ENCODE measurements around the gene SLC7A6OS. TPM values are rescaled to one million over a fixed set of nuclear protein-coding genes. Genes with fewer than 3 reads are reported as not detected.

Gene SLC7A6OS

GRCh38 chr16:68251832-68252231 is 58.9 kb downstream of the SLC7A6OS start:
- Histone ChIP-seq H2BK12ac (ENCODE audit: low read length) (no peak overlapping the region), H2AK5ac (ENCODE audit: low read depth, low read length) (no peak overlapping the region), H3K9ac (ENCODE audit: low read depth, low read length, poor library complexity) (no peak overlapping the region), H3K36me3 (replicated peaks in 1 of 2; ENCODE audit: control insufficient read depth in 2 of 2, insufficient read depth in 2 of 2, low read length in 2 of 2) (peaks cover 17 to 43% of the 10 kb centered on the region in 2 donors), H3K9me3 (replicated peaks in 1 of 2; ENCODE audit: control insufficient read depth in 2 of 2, insufficient read depth in 1 of 2, low read depth in 1 of 2, low read length in 2 of 2) (no peaks in the 10 kb centered on the region), H3K23ac (ENCODE audit: low read depth, low read length, poor library complexity) (no peak overlapping the region), H2AFZ (ENCODE audit: low read length) (no peak overlapping the region), H2BK5ac (ENCODE audit: low read length) (no peak overlapping the region), H3K27me3 (ENCODE audit: control insufficient read depth in 3 of 3, insufficient read depth in 3 of 3, low read depth in 1 of 3, low read length in 3 of 3) (no peaks in the 10 kb centered on the region), H4K91ac (ENCODE audit: low read depth, low read length, poor library complexity) (no peak overlapping the region), H3K79me1 (ENCODE audit: low read depth, low read length) (peaks cover 3% of the 10 kb centered on the region), H3K14ac (ENCODE audit: low read length) (no peak overlapping the region), H3K4me3 (ENCODE audit: low read length in 2 of 2) (no peak overlapping the region), H3K4me2 (ENCODE audit: insufficient read depth, low read length, poor library complexity, severe bottlenecking) (no peak overlapping the region), H3K4me1 (ENCODE audit: control insufficient read depth in 2 of 2, insufficient read depth in 1 of 2, low read depth in 1 of 2, low read length in 2 of 2) (no peaks in the 10 kb centered on the region), H3K4ac (ENCODE audit: low read length) (no peak overlapping the region), H2BK120ac (ENCODE audit: low read depth, low read length) (no peak overlapping the region), H2BK15ac (ENCODE audit: low read length) (no peak overlapping the region), H4K8ac (ENCODE audit: low read depth, low read length) (no peak overlapping the region), H3K27ac (replicated peaks; ENCODE audit: low read length) (no peak overlapping the region), H3K18ac (ENCODE audit: low read length) (no peak overlapping the region)
- WGBS, 2 donors (ENCODE audit: extremely low coverage in 2 of 2, insufficient read length in 2 of 2, insufficient replicate concordance in 1 of 2) = no CpG with 5 or more reads among the region's 5 CpGs
- DNase-seq (ENCODE audit: low spot score) = no peak

GRCh38 chr16:68250951-68251350 is 59.8 kb downstream of the SLC7A6OS start:
- Histone ChIP-seq H3K27ac (replicated peaks; ENCODE audit: low read length) (no peak overlapping the region), H3K18ac (ENCODE audit: low read length) (no peak overlapping the region), H4K8ac (ENCODE audit: low read depth, low read length) (no peak overlapping the region), H2BK120ac (ENCODE audit: low read depth, low read length) (no peak overlapping the region), H3K27me3 (ENCODE audit: control insufficient read depth in 3 of 3, insufficient read depth in 3 of 3, low read depth in 1 of 3, low read length in 3 of 3) (no peaks in the 10 kb centered on the region), H2AFZ (ENCODE audit: low read length) (no peak overlapping the region), H3K4me3 (ENCODE audit: low read length in 2 of 2) (no peak overlapping the region), H3K14ac (ENCODE audit: low read length) (no peak overlapping the region), H2BK15ac (ENCODE audit: low read length) (no peak overlapping the region), H4K91ac (ENCODE audit: low read depth, low read length, poor library complexity) (no peak overlapping the region), H3K36me3 (replicated peaks in 1 of 2; ENCODE audit: control insufficient read depth in 2 of 2, insufficient read depth in 2 of 2, low read length in 2 of 2) (peaks cover 15 to 39% of the 10 kb centered on the region in 2 donors), H2BK12ac (ENCODE audit: low read length) (no peak overlapping the region), H3K9ac (ENCODE audit: low read depth, low read length, poor library complexity) (no peak overlapping the region), H3K79me1 (ENCODE audit: low read depth, low read length) (peaks cover 6% of the 10 kb centered on the region), H3K4me2 (ENCODE audit: insufficient read depth, low read length, poor library complexity, severe bottlenecking) (no peak overlapping the region), H3K9me3 (replicated peaks in 1 of 2; ENCODE audit: control insufficient read depth in 2 of 2, insufficient read depth in 1 of 2, low read depth in 1 of 2, low read length in 2 of 2) (no peaks in the 10 kb centered on the region), H3K23ac (ENCODE audit: low read depth, low read length, poor library complexity) (no peak overlapping the region), H2AK5ac (ENCODE audit: low read depth, low read length) (no peak overlapping the region), H3K4ac (ENCODE audit: low read length) (no peak overlapping the region), H3K4me1 (ENCODE audit: control insufficient read depth in 2 of 2, insufficient read depth in 1 of 2, low read depth in 1 of 2, low read length in 2 of 2) (peaks cover under 1% of the 10 kb centered on the region in 2 donors), H2BK5ac (ENCODE audit: low read length) (no peak overlapping the region)
- WGBS, 2 donors (ENCODE audit: extremely low coverage in 2 of 2, insufficient read length in 2 of 2, insufficient replicate concordance in 1 of 2) = no CpG with 5 or more reads among the region's 6 CpGs
- DNase-seq (ENCODE audit: low spot score) = no peak

- Histone ChIP-seq H2BK120ac (ENCODE audit: low read depth, low read length) (no peak overlapping the region), H3K27me3 (ENCODE audit: control insufficient read depth in 3 of 3, insufficient read depth in 3 of 3, low read depth in 1 of 3, low read length in 3 of 3) (peaks cover 0 to 5% (median 0%) of the 10 kb centered on the region in 3 experiments), H3K27ac (replicated peaks; ENCODE audit: low read length) (no peak overlapping the region), H3K4me2 (ENCODE audit: insufficient read depth, low read length, poor library complexity, severe bottlenecking) (no peak overlapping the region), H2BK12ac (ENCODE audit: low read length) (no peak overlapping the region), H4K91ac (ENCODE audit: low read depth, low read length, poor library complexity) (no peak overlapping the region), H2BK15ac (ENCODE audit: low read length) (no peak overlapping the region), H2AK5ac (ENCODE audit: low read depth, low read length) (no peak overlapping the region), H3K9me3 (replicated peaks in 1 of 2; ENCODE audit: control insufficient read depth in 2 of 2, insufficient read depth in 1 of 2, low read depth in 1 of 2, low read length in 2 of 2) (no peaks in the 10 kb centered on the region), H3K4ac (ENCODE audit: low read length) (no peak overlapping the region), H3K23ac (ENCODE audit: low read depth, low read length, poor library complexity) (no peak overlapping the region), H3K18ac (ENCODE audit: low read length) (no peak overlapping the region), H2BK5ac (ENCODE audit: low read length) (no peak overlapping the region), H3K4me3 (ENCODE audit: low read length in 2 of 2) (no peak overlapping the region), H3K4me1 (ENCODE audit: control insufficient read depth in 2 of 2, insufficient read depth in 1 of 2, low read depth in 1 of 2, low read length in 2 of 2) (peaks cover 6 to 7% of the 10 kb centered on the region in 2 donors), H3K79me1 (ENCODE audit: low read depth, low read length) (peaks cover 8% of the 10 kb centered on the region), H2AFZ (ENCODE audit: low read length) (no peak overlapping the region), H3K36me3 (replicated peaks in 1 of 2; ENCODE audit: control insufficient read depth in 2 of 2, insufficient read depth in 2 of 2, low read length in 2 of 2) (peaks cover 8 to 25% of the 10 kb centered on the region in 2 donors), H4K8ac (ENCODE audit: low read depth, low read length) (no peak overlapping the region), H3K9ac (ENCODE audit: low read depth, low read length, poor library complexity) (no peak overlapping the region), H3K14ac (ENCODE audit: low read length) (no peak overlapping the region)
- no CpG with 5 or more reads among the region's 4 CpGs for WGBS, 2 donors (ENCODE audit: extremely low coverage in 2 of 2, insufficient read length in 2 of 2, insufficient replicate concordance in 1 of 2)
- no peak for DNase-seq (ENCODE audit: low spot score)
These were observed 61.4 kb downstream of the SLC7A6OS start for GRCh38 chr16:68249371-68249770.

Small RNAs within 50 kb of the gene (small RNA-seq; reads per million reads assigned to genes)
- gene RNU4-30P (ENCODE audit: insufficient read depth) = not detected
- not detected for gene RNU6-1262P (ENCODE audit: insufficient read depth)
